ENCODE measurements around the gene MOSPD3. TPM values are rescaled to one million over a fixed set of nuclear protein-coding genes. Genes with fewer than 3 reads are reported as not detected.

MOSPD3 gene
- total and polyA plus RNA-seq, 2 experiments from 2014 or later: 15.3 to 23.5 TPM

- DNase-seq (ENCODE audit: low spot score) (no peak), ATAC-seq (no peak)
- H3K9me2 ChIP-seq (ENCODE audit: insufficient read depth): no peaks in the 10 kb centered on the region
- H3K4me1 ChIP-seq (ENCODE audit: insufficient read depth): peaks cover 7% of the 10 kb centered on the region; the same call in 1 of the 2 replicates
- H3K36me3 Mint-ChIP-seq (ENCODE audit: low read depth): no peaks in the 10 kb centered on the region; the same call in 2 of the 3 replicates
- TF ChIP-seq REST (IDR thresholded peaks at IDR 0.05; ENCODE audit: unreplicated experiment) (no peak), EZH2phosphoT487 (IDR thresholded peaks at IDR 0.05; ENCODE audit: unreplicated experiment) (no peak), STAT1 (IDR thresholded peaks at IDR 0.05; ENCODE audit: unreplicated experiment) (no peak), CREB1 (CRISPR knock-in tag; IDR thresholded peaks at IDR 0.05; ENCODE audit: low read depth) (no peak)
- peaks cover 16% of the 10 kb centered on the region for H3K27me3 ChIP-seq (ENCODE audit: insufficient read depth)
- H3K4me1 Mint-ChIP-seq: peaks cover 13% of the 10 kb centered on the region
- peaks cover 10% of the 10 kb centered on the region for H3K27me3 Mint-ChIP-seq (ENCODE audit: insufficient read depth, low read depth, poor library complexity)
- H3K4me2 ChIP-seq: no peak overlapping the region
- H3F3A ChIP-seq (replicated peaks; ENCODE audit: low read depth): no peaks in the 10 kb centered on the region
- no peaks in the 10 kb centered on the region for H3K9me3 Mint-ChIP-seq
- no peaks in the 10 kb centered on the region for H3K79me2 ChIP-seq (replicated peaks; ENCODE audit: insufficient read depth)
- H3K27ac Mint-ChIP-seq: no peak overlapping the region
- H3K27ac ChIP-seq (ENCODE audit: low read depth): no peak overlapping the region
- no peak overlapping the region for H2AFZ ChIP-seq
- H3K4me3 ChIP-seq: no peak overlapping the region
- H3K36me3 ChIP-seq (ENCODE audit: insufficient read depth): no peaks in the 10 kb centered on the region
- H4K20me1 ChIP-seq (replicated peaks; ENCODE audit: insufficient read depth): no peaks in the 10 kb centered on the region
- no peak overlapping the region; the same call in 2 of the 3 replicates for H3K4me3 Mint-ChIP-seq
These were observed 37.7 kb downstream of the MOSPD3 start for GRCh38 chr7:100649826-100650565.

GRCh38 chr7:100654908-100655831, 42.8 kb downstream of the MOSPD3 start:
- TF ChIP-seq ZNF331 (CRISPR knock-in tag; IDR thresholded peaks at IDR 0.05; ENCODE audit: low read depth) (no peak), CTCF (conservative IDR thresholded peaks at IDR 0.05; ENCODE audit: low read depth in 2 of 2) (no peak), EZH2 (IDR thresholded peaks at IDR 0.05; ENCODE audit: low read depth, unreplicated experiment) (no peak)
- Histone ChIP-seq H3K9me2 (ENCODE audit: insufficient read depth) (no peaks in the 10 kb centered on the region), H3F3A (replicated peaks; ENCODE audit: low read depth) (no peaks in the 10 kb centered on the region), H3K79me2 (replicated peaks; ENCODE audit: insufficient read depth) (no peaks in the 10 kb centered on the region), H3K4me2 (peak overlapping the region; percentile 78), H4K20me1 (replicated peaks; ENCODE audit: insufficient read depth) (no peaks in the 10 kb centered on the region), H3K4me3 (peak overlapping the region; percentile 59; the same call in 1 of the 2 replicates), H3K27me3 (ENCODE audit: insufficient read depth) (peaks cover 41% of the 10 kb centered on the region), H3K36me3 (ENCODE audit: insufficient read depth) (no peaks in the 10 kb centered on the region), H2AFZ (peak overlapping the region; percentile 81; the same call in 1 of the 2 replicates), H3K4me1 (ENCODE audit: insufficient read depth) (no peaks in the 10 kb centered on the region; the same call in 1 of the 2 replicates), H3K27ac (ENCODE audit: low read depth) (no peak overlapping the region)
- Mint-ChIP-seq H3K4me3 (peak overlapping the region; percentile 35; the same call in 2 of the 3 replicates), H3K27me3 (ENCODE audit: insufficient read depth, low read depth, poor library complexity) (peaks cover 21% of the 10 kb centered on the region), H3K27ac (no peak overlapping the region), H3K9me3 (no peaks in the 10 kb centered on the region; the same call in 2 of the 3 replicates), H3K4me1 (peaks cover 5% of the 10 kb centered on the region; the same call in 2 of the 3 replicates), H3K36me3 (ENCODE audit: low read depth) (no peaks in the 10 kb centered on the region; the same call in 2 of the 3 replicates)
- DNase-seq (ENCODE audit: low spot score): no peak
- no peak; the same call in 2 of the 3 replicates for ATAC-seq

Data from GM23338 (cell line).